ENCODE data around the gene SDK1.
A peak's percentile ranks its signal among the peaks of the same experiment; 100 is the strongest.

SDK1 gene

DNA sequence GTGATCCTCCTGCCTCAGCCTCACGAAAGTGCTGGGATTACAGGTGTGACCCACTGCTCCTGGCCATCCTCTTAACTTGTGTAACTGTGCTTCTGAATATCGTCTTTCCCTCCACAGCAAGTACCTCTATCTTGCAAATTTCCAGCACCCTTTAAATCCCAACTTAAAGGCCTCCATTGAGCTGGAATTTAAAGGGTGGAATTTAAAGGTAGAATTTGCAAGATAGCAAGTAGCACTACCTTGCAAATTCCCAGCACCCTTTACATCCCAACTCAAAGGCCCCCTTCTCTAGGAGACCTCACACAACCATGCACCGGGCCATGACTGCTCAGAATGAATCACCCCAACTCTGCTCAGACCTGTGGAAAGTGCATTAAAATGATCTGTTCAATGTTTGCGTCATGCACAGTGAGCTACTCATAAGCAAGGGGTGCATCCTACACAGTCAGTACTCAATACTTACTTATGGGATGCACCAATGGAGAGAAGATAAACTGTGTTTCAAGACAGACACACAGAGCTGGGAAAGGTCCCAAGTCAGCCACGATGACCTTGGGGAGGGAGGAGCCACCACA lies 17.8 kb upstream of the SDK1 start:
- DNase-seq: no peak
- ATAC-seq: no peak

GRCh38 chr7:3285652-3286051 lies 15.4 kb upstream of the SDK1 start:
- no peak for DNase-seq
- ATAC-seq: no peak

- DNase-seq: no peak
Measured at GRCh38 chr7:3289996-3290395, 11.1 kb upstream of the SDK1 start.

DNA sequence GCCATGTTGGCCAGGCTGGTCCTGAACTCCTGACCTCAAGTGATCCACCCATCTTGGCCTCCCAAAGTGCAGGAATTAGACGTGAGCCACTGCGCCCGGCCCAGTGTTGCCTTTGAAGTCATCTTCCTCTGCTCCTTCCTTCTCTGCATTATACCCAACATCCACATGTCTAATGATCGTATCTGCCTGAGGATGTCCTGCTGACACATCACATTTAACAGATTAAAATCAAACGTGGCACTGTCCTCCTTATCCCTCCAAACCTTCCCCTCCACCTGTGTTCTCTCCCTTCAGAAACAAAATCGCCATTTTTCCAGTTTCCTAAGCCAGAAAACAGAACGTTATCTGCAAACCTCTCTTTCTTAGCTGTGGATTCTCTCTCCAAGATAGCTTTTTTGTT lies 8.4 kb upstream of the SDK1 start:
- DNase-seq: no peak
- ATAC-seq: no peak

More at GRCh38 chr7:3289996-3290395, 11.1 kb upstream of the SDK1 start:
- no peak for ATAC-seq

DNA sequence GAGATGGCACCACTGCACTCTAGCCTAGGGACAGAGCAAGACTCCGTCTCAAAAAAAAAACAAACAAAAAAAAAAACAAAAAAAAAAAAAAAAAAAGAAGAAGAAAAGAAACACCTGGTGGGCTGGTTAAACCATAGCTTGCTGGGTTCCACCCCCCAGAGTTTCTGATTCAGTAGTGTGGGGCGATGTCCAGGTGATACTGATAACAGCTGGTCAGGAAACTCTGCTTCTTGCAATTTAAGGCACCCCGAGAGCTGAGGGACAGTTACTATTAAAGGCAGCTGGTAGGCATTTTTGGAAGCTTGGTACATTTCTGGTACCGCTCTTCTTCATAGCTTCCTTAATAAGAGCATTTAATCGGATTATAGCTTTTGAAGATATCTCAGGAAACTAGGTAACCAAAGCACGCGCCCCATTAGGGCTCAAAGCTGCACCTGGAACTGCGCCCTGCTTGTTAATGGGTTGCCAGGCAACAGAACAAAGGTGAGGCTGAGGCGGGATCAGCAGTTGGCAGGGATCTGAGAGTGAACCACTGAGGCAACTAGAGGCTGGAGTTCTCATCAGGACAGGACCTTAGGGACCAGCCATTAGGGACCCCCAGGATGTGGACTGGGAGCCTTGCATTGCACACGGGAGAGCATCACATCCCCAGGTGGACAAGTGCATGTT lies 6.5 kb upstream of the SDK1 start:
- no peak for ATAC-seq
- DNase-seq: no peak

GRCh38 chr7:3297105-3297819 lies 3.8 kb upstream of the SDK1 start:
- ATAC-seq (no peak), DNase-seq (no peak)

DNA sequence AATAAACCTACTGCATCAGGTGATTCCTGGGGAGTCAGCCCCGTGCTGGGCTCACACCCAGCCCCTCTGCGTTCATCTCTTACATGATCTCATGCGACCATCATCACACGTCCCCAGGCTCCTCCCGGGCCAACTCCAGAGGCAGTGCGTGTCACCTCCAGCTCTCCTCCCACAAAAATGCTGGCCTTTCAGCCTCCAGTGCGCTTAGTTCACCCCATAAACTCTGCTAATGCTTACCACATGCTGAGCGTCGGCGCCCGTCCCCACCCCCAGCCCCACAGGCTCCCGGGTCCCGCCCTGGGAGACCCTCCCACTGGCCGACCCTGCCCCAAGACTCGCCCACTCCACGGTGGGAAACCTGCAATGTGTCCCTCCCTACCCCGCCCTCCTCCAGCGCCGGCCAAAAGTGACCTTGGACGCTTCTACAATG lies 816 bp upstream of the SDK1 start:
- DNase-seq (peak; percentile 5), ATAC-seq (no peak)

DNA sequence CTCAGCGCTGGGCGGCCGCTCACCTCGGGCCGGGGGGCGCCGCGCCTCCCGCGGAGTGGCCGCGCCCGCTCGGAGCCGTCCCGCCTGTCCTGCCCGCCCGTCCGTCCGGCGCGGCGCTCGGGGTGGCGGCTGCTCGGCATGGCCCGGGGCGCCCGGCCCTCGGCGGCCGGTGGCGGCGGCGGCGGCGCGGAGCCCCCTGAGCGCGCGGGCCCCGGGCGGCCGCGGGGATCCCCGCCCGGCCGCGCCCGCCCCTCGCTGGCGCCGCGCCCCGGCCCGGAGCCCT lies 338 bp downstream of the SDK1 start:
- DNase-seq (no peak), ATAC-seq (peak; percentile 3)

DNA sequence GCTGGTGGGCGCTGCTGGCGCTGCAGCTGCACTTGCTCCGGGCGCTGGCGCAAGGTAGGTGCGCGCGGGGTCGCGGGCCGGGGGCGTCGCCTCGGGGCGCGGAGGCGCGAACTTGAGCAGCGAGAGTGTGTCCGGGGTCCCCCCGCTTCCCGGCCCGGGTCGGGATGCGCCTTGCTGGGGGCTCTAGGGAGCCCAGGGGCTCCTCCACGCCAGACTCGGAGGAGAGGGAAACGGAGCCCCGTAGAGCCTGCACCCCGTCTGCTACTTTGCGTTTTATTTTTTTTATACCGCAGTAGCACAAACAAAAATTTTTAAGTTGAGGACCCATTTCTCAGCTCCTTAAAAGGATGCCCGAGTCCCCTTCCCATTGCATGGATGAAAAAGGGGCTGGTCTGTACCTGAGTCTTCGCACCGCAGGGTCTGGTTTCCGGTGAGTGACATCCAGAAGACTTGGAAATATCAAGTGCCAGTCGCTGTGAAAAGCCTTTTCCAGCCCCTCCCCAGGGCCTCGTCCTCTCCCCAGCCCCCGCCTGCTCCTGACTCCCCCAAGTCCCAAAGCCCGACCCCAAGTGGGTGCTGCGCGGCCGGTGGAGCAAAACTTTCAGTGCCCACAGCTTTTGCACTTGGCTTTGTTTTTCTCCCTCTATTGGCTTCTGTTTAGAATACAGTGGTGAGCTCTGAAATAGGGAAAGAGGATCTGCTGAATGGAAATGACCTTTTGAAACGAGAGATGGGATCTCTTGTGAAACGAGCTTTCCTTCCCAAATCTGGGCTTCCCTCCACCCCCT lies 973 bp downstream of the SDK1 start:
- DNase-seq: peak; percentile 15
- no peak for ATAC-seq

DNA sequence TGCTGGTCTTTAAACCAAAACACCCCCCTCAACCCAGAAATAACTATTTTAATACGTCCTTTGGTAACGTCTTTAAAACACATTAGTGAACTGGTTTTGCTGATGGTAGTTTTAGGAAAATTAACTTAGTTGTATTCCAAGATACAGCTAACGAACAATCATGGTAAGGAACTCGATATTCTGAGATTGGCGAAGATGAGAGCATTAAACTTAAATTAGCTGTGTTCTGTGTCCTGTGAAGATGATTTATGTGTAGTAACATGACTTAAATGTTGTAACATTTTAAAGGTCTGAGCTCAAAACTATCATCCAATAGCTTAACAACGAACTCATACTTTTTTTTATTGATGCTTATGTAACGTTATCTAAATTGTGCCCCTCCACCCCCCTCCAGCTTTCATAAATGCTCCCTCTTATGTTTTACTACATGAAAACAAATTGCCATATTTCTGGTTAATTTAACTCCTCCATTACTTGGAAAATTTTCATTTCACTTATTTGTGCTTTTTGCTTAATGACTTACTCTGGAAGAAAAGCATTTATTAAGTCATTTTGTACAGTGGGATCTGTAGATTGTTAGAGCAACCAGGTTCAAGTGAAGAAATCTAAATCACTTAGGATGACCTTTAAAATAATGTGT lies 1.7 kb downstream of the SDK1 start:
- DNase-seq: no peak
- no peak for ATAC-seq

DNA sequence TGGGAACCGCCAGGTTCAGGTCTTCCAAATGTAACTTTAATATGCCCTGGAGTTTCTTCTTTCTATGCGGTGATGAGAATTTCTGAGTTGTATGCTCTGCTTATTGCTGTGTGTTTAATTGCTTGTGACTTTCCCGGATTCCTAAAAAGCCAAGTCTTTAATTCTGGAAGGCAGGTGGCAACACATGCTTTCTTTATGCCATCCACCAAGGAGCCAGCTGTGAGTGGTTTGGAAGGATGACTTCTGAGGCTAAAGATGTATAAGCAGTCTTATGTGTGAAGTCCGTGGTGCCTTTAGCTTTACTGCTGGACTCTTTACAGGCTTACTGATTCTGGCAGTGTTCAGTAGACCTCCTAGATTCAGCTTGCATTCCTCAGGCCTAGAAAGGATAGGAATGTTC lies 3.1 kb downstream of the SDK1 start:
- ATAC-seq (no peak), DNase-seq (no peak)

- ATAC-seq (no peak), DNase-seq (no peak)
Measured at GRCh38 chr7:3307435-3307834, 6.4 kb downstream of the SDK1 start.

GRCh38 chr7:3309140-3309539 lies 8.1 kb downstream of the SDK1 start:
- no peak for DNase-seq
- no peak for ATAC-seq

- no peak for DNase-seq
- no peak for ATAC-seq
Measured at GRCh38 chr7:3309956-3310355, 8.9 kb downstream of the SDK1 start.

GRCh38 chr7:3310884-3311283 lies 9.8 kb downstream of the SDK1 start:
- DNase-seq: no peak
- ATAC-seq: no peak

GRCh38 chr7:3312583-3312982 lies 11.5 kb downstream of the SDK1 start:
- DNase-seq: no peak
- no peak for ATAC-seq

DNA sequence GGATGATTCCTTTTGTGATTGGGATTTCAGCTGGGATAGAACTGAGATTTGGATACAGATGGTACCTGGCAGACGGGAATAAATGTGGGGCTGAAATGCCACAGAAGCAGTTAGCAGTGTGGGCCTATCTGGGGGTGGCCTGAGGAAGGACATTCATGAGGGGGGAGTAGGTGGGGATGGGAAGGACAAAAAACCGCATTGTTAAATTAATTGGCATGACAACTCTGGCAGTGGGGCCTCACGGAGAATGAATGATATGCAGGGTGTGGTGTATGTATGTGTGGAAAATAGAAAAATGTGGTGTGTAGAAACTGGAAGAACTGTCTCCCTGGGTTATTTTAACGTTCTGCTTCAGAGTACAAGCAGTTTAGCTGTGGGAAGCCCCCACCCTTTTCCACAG lies 17.8 kb downstream of the SDK1 start:
- DNase-seq (no peak), ATAC-seq (no peak)

- ATAC-seq (no peak), DNase-seq (no peak)
Measured at GRCh38 chr7:3321206-3321605, 20.2 kb downstream of the SDK1 start.

- no peak for ATAC-seq
- no peak for DNase-seq
Measured at GRCh38 chr7:3321745-3322144, 20.7 kb downstream of the SDK1 start.

GRCh38 chr7:3326246-3326645 lies 25.2 kb downstream of the SDK1 start:
- DNase-seq (no peak), ATAC-seq (no peak)

DNA sequence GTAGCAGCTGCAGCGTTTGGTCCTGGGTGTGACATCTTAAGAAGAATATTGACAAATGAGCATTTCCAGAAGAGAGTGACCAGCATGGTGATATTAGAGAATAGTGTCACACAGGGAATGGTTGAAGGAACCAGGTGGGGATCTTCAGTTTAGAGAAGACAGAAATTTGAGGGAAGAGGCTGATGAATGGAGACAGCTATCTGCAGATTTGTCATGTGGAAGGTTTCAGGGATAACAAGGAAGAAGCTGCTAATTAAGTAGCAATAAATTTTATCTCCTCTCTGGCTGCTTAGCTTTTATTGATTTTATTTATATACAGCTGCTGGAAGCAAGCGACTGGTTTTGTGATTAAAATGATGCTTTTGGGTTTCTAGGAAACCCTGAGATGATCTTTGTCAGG lies 26.0 kb downstream of the SDK1 start:
- ATAC-seq: no peak

DNA sequence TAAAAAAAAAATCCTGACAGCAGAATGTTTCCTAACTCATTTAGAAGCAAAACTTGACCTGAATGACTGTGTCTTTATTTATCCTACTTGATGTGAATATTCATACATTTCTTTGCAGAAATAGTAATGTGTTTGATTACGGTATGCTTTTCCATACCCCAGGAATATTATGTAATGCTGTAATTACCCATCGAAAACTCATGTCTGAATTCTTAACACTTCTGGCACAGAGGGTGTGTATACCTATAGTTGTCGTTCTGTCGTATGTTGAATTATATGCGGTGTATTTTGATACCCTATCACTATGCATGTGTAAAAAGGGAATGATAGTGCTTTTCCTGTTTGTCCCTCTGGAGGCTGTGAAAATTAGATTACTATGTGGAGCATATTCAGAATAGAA lies 26.6 kb downstream of the SDK1 start:
- DNase-seq (no peak), ATAC-seq (no peak)

More for the DNA sequence above, 26.0 kb downstream of the SDK1 start:
- no peak for DNase-seq

- no peak for ATAC-seq
- DNase-seq: no peak
Measured at GRCh38 chr7:3332308-3332707, 31.3 kb downstream of the SDK1 start.

Measured in stimulated activated naive CD8-positive, alpha-beta T cell treated with anti-CD3 and anti-CD28 coated beads, Interleukin-15, Interleukin-2, amounts not matched to agents 100 U/mL and 50 U/mL, for 24 hours (primary cell).